Right renal cortex interstitium (tissue), 3 donors: ENCODE measurements around the gene EMX1. TPM values are rescaled to one million over a fixed set of nuclear protein-coding genes. Genes with fewer than 3 reads are reported as not detected.

ENCODE experiments used
- DNase-seq, 3 donors: peaks; one replicate each; pipeline ENCODE4 v3.0.0-alpha.2; 2013; ENCODE audit warnings: low read depth in 3 of 3, low spot score in 2 of 3
- polyA plus RNA-seq, 3 donors: library from polyadenylated mRNA; unstranded; fragments of 120-200 nt; gene quantifications; one replicate each; pipeline ENCODE4 v1.2.1, GENCODE V29; 2013; ENCODE audit not compliant: insufficient read length in 3 of 3

Gene EMX1
- polyA plus RNA-seq, 3 donors: 42.0 to 47.6 (median 42.9) TPM

DNA sequence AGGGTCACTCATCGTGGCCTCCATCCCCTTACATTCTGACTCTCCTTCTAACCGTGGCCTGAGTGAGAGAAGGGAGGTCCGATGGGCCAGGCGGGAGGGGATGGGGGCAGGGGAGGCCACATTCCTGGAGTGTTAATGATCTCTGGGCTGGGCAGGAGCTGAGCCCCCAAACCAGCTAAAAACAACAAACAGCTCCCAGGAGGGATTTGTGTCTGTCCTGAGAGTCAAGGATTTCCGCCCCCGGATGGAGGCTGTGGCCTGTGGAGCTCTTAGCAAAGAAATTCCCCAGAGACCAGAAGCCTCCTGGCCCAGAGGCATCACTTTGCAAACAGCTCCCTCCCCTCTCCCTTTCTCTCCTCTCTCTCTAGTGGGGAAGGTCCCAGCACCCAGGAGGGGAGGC is 23.5 kb downstream of the EMX1 start:
- no peak for DNase-seq

GRCh38 chr2:72942293-72942692 is 25.0 kb downstream of the EMX1 start:
- no peak for DNase-seq

GRCh38 chr2:72942881-72943418 is 25.6 kb downstream of the EMX1 start:
- no peak for DNase-seq

- no peak for DNase-seq
Observed at GRCh38 chr2:72943540-72944395, 26.4 kb downstream of the EMX1 start.

DNA sequence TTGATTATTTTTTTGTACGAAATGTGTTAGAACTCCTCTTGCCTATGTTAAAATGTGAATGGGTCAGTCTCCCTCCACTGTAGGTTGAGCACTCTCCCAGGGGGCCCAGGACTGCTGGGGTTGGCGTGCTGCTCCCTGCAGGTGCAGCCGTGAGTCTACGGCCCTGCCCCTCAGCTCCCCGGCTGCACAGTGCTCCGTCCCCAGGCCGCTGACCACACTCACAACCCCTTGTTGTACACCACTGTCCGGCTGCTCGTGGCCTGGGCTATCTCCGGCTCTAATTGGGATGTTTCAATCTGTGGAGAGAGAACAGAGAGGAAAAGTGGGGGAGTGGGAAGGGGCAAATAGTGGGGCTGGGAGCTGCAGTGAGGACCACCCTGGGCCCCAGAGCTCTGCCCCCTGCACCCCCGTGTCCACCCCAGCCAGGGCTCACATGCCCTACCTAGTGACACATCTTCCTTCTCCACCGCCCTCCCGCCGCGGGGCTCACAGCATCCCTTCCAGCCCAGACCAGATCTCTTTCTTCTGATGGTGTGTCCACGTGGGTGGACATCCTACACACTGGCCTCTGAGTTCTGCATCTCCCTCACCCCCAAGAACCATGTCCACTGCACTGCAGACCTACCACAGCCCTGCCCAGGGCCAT is 27.6 kb downstream of the EMX1 start:
- DNase-seq: no peak

DNA sequence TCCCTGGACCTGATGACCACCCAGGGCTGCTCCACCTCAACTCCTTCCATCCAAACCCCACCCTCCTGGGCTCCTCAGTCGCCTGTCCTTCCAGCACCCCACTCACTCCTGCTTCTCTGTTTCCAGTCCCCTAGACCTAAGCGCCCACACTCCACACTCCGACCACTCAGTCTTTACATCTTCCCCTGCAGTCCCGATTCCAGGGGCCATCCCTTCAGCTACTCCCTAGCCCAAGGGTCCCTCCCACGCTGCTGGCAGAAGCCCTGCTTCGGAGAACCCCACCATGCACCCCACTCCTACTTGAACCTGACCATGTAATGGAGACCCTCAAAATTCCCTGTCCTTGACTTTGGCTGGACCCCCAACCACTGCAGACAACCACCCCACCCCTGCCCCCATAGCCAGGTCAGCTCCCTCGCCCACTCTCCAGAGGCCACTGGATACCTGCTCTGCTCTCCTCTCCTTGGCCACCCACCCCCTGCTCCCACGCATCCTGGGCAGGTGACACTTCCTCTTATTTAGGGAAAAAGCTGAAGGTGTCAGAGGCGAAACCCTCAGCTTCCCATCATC is 28.2 kb downstream of the EMX1 start:
- DNase-seq: no peak

DNA sequence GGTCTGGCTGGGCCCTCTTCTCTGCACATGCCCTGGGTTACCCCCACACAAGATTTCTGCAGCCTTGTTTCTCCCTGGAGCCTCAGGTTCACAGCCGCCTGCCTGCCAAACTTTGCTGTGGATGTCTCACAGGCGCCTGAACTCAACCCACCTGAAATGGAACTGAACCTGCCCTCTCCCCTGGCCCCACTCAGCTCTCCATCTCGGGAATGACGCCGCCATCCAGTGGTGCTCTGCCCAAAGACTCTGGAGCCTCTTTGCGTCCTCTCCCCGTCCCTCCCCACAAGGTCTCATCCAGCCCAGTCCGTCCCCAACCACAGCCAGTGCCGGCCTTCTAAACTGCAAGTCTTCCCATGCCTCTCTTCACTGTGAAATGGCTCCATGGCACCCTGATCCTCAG is 29.1 kb downstream of the EMX1 start:
- DNase-seq: no peak

GRCh38 chr2:72947952-72948830 is 30.9 kb downstream of the EMX1 start:
- DNase-seq: no peak

- DNase-seq: no peak
Observed at GRCh38 chr2:72949045-72949444, 31.7 kb downstream of the EMX1 start.

DNA sequence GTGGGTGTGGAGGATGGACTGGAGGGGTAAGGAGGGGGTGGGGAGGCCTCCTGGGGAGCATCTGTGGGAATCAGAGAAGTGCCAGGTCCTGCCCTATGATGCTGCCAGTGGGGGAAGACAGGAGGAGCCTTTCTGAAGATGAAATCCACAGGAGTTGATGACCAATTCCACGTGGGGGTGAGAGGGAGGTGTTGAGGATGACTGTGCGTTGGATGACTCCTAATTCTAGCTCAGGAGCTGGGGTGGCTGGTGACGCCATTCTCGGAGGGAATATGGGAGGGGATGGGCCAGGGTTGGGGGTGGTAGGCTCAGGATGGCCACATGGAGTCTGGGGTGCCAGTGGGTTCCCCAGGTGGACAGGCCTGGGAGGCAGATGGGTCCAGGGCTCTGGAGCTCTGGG is 32.3 kb downstream of the EMX1 start:
- no peak for DNase-seq

- no peak for DNase-seq
Observed at GRCh38 chr2:72950558-72951255, 33.4 kb downstream of the EMX1 start.

- no peak for DNase-seq
Observed at GRCh38 chr2:72951303-72952095, 34.2 kb downstream of the EMX1 start.

- DNase-seq: no peak
Observed at GRCh38 chr2:72952110-72952823, 34.9 kb downstream of the EMX1 start.

DNA sequence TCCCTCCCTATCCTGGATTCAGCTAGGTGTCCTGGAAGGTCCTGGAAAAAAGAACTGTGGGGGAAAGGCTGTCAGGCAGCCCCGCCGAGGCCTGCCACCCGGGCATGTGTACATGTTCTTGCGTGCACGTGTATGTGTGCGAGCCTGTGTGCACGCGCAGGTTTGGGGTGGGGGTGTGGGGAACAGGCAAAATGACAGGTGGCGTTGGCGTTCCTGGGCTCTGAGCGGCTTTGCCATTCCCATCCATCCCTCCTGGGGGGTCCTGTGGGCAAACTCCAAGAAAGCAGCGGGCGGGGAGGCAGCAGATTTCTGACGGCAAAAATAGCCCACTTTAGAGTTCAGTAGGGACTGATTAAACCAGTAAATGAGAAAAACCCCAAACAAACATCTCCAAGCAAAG is 35.6 kb downstream of the EMX1 start:
- no peak for DNase-seq

- no peak for DNase-seq
Observed at GRCh38 chr2:72953528-72953927, 36.2 kb downstream of the EMX1 start.

GRCh38 chr2:72953976-72954375 is 36.7 kb downstream of the EMX1 start:
- no peak for DNase-seq

GRCh38 chr2:72954376-72955227 is 37.3 kb downstream of the EMX1 start:
- no peak for DNase-seq
